GM12801 (cell line): ENCODE measurements around the gene MIA2.

Source experiments
- TF ChIP-seq, protein P1 (sequence below): IDR thresholded peaks from one replicate; pipeline ENCODE4 v1.5.1; 2011; ENCODE audit warnings: control low read depth; ENCODE audit not compliant: insufficient read length; ENCODE audit errors: extremely low read depth

Gene MIA2

DNA sequence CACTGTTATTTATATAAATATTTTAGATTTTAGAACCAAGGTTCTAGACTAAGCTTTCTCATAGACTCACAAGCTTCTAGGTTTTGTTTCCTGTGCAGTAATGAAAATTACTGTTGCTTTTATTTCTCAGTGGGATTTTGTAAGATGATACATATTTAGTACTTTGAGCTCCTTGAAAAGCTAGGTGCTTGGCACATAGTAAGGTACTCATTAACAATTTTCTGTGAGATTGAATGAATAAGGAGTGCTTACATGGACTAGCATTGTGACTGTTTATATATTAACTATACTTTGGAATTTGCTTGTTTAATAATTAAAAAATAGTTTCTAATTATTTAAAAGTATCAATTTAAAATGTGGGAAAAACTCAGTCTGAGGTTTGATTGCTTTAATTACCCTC is 85.7 kb downstream of the MIA2 start:
- TF ChIP-seq, protein P1, sequence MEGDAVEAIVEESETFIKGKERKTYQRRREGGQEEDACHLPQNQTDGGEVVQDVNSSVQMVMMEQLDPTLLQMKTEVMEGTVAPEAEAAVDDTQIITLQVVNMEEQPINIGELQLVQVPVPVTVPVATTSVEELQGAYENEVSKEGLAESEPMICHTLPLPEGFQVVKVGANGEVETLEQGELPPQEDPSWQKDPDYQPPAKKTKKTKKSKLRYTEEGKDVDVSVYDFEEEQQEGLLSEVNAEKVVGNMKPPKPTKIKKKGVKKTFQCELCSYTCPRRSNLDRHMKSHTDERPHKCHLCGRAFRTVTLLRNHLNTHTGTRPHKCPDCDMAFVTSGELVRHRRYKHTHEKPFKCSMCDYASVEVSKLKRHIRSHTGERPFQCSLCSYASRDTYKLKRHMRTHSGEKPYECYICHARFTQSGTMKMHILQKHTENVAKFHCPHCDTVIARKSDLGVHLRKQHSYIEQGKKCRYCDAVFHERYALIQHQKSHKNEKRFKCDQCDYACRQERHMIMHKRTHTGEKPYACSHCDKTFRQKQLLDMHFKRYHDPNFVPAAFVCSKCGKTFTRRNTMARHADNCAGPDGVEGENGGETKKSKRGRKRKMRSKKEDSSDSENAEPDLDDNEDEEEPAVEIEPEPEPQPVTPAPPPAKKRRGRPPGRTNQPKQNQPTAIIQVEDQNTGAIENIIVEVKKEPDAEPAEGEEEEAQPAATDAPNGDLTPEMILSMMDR, result no peak

- TF ChIP-seq, protein P1, result no peak
Measured at GRCh38 chr14:39320318-39320717, 86.6 kb downstream of the MIA2 start.

DNA sequence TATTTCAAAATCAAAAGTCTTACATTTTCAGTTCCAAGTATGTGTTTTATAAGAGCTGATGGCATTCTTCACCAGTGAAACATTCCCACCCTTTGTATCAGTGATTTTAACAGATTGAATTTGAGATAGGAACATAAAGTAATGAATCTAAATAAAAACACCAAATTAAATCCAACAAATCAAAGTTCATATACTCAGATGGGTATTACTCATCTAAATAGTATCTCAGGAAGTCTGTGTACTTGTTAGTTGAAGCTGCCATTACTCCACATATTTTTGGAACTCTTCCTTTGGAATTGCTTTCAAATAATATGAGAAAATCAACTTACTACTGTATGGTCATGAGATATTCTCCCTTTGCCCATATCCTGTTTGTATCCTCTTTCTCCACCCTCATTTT is 89.1 kb downstream of the MIA2 start:
- TF ChIP-seq, protein P1, result no peak

DNA sequence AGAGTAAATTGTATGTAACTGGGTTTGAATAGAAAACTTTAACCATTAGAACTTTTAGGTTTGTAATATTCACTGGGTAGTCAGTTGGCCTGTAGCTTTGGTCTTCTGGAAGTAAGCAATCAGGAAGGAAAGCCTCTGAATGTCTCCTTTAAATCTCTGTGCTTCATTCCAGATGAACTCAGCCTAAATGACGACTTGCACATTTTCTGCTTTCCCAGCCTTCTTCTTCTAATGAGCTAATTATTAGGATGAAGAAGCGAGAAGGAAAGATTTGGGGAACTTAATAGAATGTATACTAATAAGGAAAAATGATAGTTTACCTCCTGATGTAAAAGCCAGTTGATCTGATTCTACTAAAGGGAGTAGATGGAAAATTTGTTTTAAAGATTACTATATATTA is 90.4 kb downstream of the MIA2 start:
- TF ChIP-seq, protein P1, result no peak

- TF ChIP-seq, protein P1, result no peak
Measured at GRCh38 chr14:39339003-39339402, 105.3 kb downstream of the MIA2 start.

DNA sequence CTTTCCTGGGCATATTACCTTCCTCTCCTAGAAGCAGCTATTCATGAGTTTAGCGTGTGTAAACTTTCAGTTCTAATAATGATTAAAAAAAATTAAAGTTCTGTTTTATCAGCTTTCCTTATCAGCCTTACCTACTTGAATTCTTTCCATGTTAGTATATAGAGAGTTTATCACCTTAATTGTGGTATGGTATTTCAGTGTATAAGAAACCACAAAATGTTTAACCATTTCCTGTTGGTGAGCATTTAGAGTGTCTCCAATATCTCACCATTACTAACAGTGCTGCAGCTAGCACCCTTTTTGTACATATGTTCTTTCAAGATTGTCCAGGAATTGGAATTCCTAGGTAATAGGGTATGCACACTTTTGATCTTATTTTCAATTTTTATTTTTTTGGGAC is 109.1 kb downstream of the MIA2 start:
- TF ChIP-seq, protein P1, result no peak

GRCh38 chr14:39343614-39344013 is 109.9 kb downstream of the MIA2 start:
- TF ChIP-seq, protein P1, result no peak

DNA sequence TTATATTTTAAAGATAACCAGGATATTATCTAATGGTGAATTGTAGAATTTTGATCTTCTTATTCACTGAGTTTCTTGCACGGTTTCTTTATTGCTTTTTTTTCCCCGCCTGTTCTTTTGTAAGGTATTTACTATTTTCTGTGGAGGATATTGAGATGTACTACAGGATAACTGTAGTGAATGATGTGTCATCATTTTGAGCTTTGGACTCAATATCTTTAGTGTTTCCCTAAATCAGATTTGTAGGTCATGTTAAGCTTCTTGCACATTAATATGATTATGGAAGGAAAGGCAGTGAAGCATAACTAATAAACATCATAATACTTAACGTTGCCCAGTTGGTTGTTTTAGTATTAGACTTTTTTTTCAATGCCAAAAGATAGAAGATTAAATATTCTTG is 117.2 kb downstream of the MIA2 start:
- TF ChIP-seq, protein P1, result no peak
